K562 (cell line): ENCODE results near the gene GPR39. TPM values are rescaled to one million over a fixed set of nuclear protein-coding genes. Genes with fewer than 3 reads are reported as not detected.

Source experiments
- ATAC-seq: fragments of 200-7000 bp; cut with Tn5 transposase; 3 replicates; pipeline ENCODE4 v1.9.1; 2020; ENCODE audit warnings: moderate library complexity
- BruUV-seq: library from RNA; stranded (reverse); fragments of 400-500 nt; replicated peaks from 2 replicates; lab custom pipeline; 2021; lab: Mats Ljungman, UMichigan
- CTCF ChIA-PET: fragments of 300-600 bp; formaldehyde crosslinking; extraction: SDS; loops from one replicate; lab custom pipeline; 2021; ENCODE audit warnings: low intra/inter-chr PET ratio; lab: Yijun Ruan, JAX
- POLR2A ChIA-PET: fragments of 300-600, 350-650 bp; sonication (Branson Sonifier 250); formaldehyde crosslinking; extraction: SDS; loops from one replicate; lab custom pipeline; 2021; ENCODE audit warnings: antibody characterized with exemption, inconsistent platforms; lab: Yijun Ruan, JAX
- DNase-seq, 4 experiments: peaks; one replicate each; pipeline versions ENCODE4 v3.0.0 to v3.0.0-alpha.2; 2011 to 2018; ENCODE audit warnings: low spot score in 3 of 4, mixed read lengths in 3 of 4; ENCODE audit errors: extremely low read depth in 1 of 4
- FAIRE-seq: peaks from 2 replicates; lab custom pipeline; 2011; peaks lifted over from hg19 to GRCh38; lab: Jason Lieb, UNC
- H2AFZ ChIP-seq: 2 replicates; pipeline ENCODE4 v1.6.0; 2011; ENCODE audit warnings: low read depth, low read length, control low read depth, inconsistent platforms
- H3K27ac ChIP-seq: fragments of 200-600 bp; 3 replicates; pipeline ENCODE4 v1.8.0; 2011; ENCODE audit warnings: low read depth, mild to moderate bottlenecking, control low read depth, inconsistent platforms, low read length, moderate library complexity, mixed read lengths; ENCODE audit errors: extremely low read depth
- H3K27me3 ChIP-seq, 2 experiments: fragments of 300-600 bp in 1 of 2; 2 replicates in 1 of 2; 3 replicates in 1 of 2; pipeline versions ENCODE4 v1.6.0 to v1.8.0; 2011; ENCODE audit warnings: inconsistent platforms in 2 of 2, low read length in 2 of 2, mild to moderate bottlenecking in 1 of 2, mixed read lengths in 1 of 2, moderate library complexity in 1 of 2; ENCODE audit not compliant: control insufficient read depth in 2 of 2, insufficient read depth in 2 of 2
- H3K36me3 ChIP-seq: fragments of 300-600 bp; 3 replicates; pipeline ENCODE4 v1.8.0; 2011; ENCODE audit warnings: mild to moderate bottlenecking, low read length, inconsistent platforms; ENCODE audit not compliant: control insufficient read depth, insufficient read depth
- H3K4me1 ChIP-seq, 2 experiments: fragments of 200-600 bp in 1 of 2; replicated peaks in 1 of 2; 2 replicates in 1 of 2; 3 replicates in 1 of 2; pipeline versions ENCODE4 v1.5.1 to v1.8.0; 2011; ENCODE audit warnings: inconsistent platforms in 2 of 2, low read length in 2 of 2, mild to moderate bottlenecking in 1 of 2, mixed read lengths in 1 of 2, moderate library complexity in 1 of 2; ENCODE audit not compliant: control insufficient read depth in 2 of 2, insufficient read depth in 2 of 2
- H3K4me2 ChIP-seq: 2 replicates; pipeline ENCODE4 v1.6.1; 2011; ENCODE audit warnings: low read length, control low read depth, inconsistent platforms, mixed read lengths; ENCODE audit not compliant: insufficient read depth
- H3K4me3 ChIP-seq: fragments of 200-600 bp; sonication (generic), shearing (Covaris generic); 2 replicates; pipeline ENCODE4 v1.5.1; 2016; ENCODE audit warnings: control low read depth, inconsistent platforms
- H3K79me2 ChIP-seq: fragments of 200-600 bp; 3 replicates; pipeline ENCODE4 v1.8.0; 2011; ENCODE audit warnings: low read length, inconsistent platforms; ENCODE audit not compliant: control insufficient read depth, insufficient read depth
- H3K9ac ChIP-seq, 2 experiments: 2 replicates each; pipeline versions ENCODE4 v1.6.0 to v1.6.1; 2011; ENCODE audit warnings: low read depth in 2 of 2, low read length in 2 of 2, control low read depth in 1 of 2, inconsistent platforms in 1 of 2, mild to moderate bottlenecking in 1 of 2, mixed read lengths in 1 of 2; ENCODE audit not compliant: insufficient read depth in 1 of 2
- H3K9me1 ChIP-seq: one replicate; pipeline ENCODE4 v1.6.0; 2011; ENCODE audit warnings: inconsistent platforms, mild to moderate bottlenecking, low read length, moderate library complexity; ENCODE audit not compliant: control insufficient read depth, insufficient read depth
- H3K9me3 ChIP-seq: replicated peaks from 2 replicates; pipeline ENCODE4 v1.5.1; 2011; ENCODE audit warnings: low read depth, low read length, inconsistent platforms; ENCODE audit not compliant: control insufficient read depth, insufficient read depth
- H4K20me1 ChIP-seq: replicated peaks from 2 replicates; pipeline ENCODE4 v1.6.1; 2011; ENCODE audit warnings: low read length, inconsistent platforms, mixed read lengths; ENCODE audit not compliant: control insufficient read depth, insufficient read depth
- ARHGAP35 ChIP-seq: fragments of 450-650 bp; IDR thresholded peaks from 2 replicates; pipeline ENCODE4 v1.6.1; 2018; ENCODE audit not compliant: partially characterized antibody
- COPS2 ChIP-seq: fragments of 450-650 bp; conservative IDR thresholded peaks from 2 replicates; pipeline ENCODE4 v1.6.1; 2016; ENCODE audit warnings: mild to moderate bottlenecking, moderate library complexity
- ELF4 ChIP-seq: fragments of 450-650 bp; formaldehyde crosslinking; IDR thresholded peaks from 2 replicates; pipeline ENCODE4 v1.4.0; 2022; ENCODE audit warnings: missing genetic modification characterization
- ESRRA ChIP-seq: fragments of 450-650 bp; IDR thresholded peaks from 2 replicates; pipeline ENCODE4 v1.6.1; 2014; ENCODE audit warnings: low read depth, mild to moderate bottlenecking, moderate library complexity, borderline replicate concordance
- HMG20B ChIP-seq: fragments of 250-450 bp; sonication (Bioruptor Pico); IDR thresholded peaks from 2 replicates; pipeline ENCODE4 v1.5.0; 2021; ENCODE audit warnings: mild to moderate bottlenecking
- HNRNPK ChIP-seq: fragments of 200-400 bp; formaldehyde crosslinking; IDR thresholded peaks from one replicate; pipeline ENCODE4 v1.6.1; 2018; ENCODE audit warnings: mild to moderate bottlenecking, low read depth, low read length; ENCODE audit not compliant: poor library complexity, severe bottlenecking
- KDM2B ChIP-seq: fragments of 250-450 bp; sonication (Bioruptor Pico); IDR thresholded peaks from 2 replicates; pipeline ENCODE4 v1.8.0; 2021; ENCODE audit warnings: mild to moderate bottlenecking, moderate library complexity
- MEF2A ChIP-seq: IDR thresholded peaks from 2 replicates; pipeline ENCODE4 v1.6.1; 2011; ENCODE audit warnings: low read depth, mild to moderate bottlenecking, low read length, moderate library complexity; ENCODE audit not compliant: control insufficient read depth
- TAL1 ChIP-seq: fragments of 450-650 bp; IDR thresholded peaks from 2 replicates; pipeline ENCODE4 v1.6.1; 2016; ENCODE audit warnings: mild to moderate bottlenecking
- ZBED1 ChIP-seq: IDR thresholded peaks from 2 replicates; pipeline ENCODE4 v1.6.1; 2014
- ZKSCAN1 ChIP-seq: fragments of 150-350 bp; IDR thresholded peaks from 2 replicates; pipeline ENCODE4 v1.6.1; 2016; ENCODE audit warnings: low read depth, low read length
- ZNF316 ChIP-seq: fragments of 450-650 bp; IDR thresholded peaks from 2 replicates; pipeline ENCODE4 v1.6.1; 2016
- ZNF695 ChIP-seq: fragments of 450-650 bp; formaldehyde crosslinking; IDR thresholded peaks from 2 replicates; pipeline ENCODE4 v1.4.0; 2020; ENCODE audit warnings: mild to moderate bottlenecking, moderate library complexity
- ZZZ3 ChIP-seq: fragments of 450-650 bp; IDR thresholded peaks from 2 replicates; pipeline ENCODE4 v1.6.1; 2016; ENCODE audit warnings: antibody characterized with exemption, mild to moderate bottlenecking, moderate library complexity
- WGBS: fragments of 100-300 bp; shearing (Covaris generic); methylation state at CpG from one replicate; pipeline ENCODE4 v1.1.6; 2016; ENCODE audit warnings: low coverage, mixed read lengths; ENCODE audit not compliant: insufficient coverage; ENCODE audit errors: missing lambda C conversion rate; 5-methylcytosine and 5-hydroxymethylcytosine counted together
- in situ Hi-C: fragments of 300-500 bp; cut with MboI; formaldehyde crosslinking; loops from 4 replicates; pipeline ENCODE4 v1.15.0; 2018; ENCODE audit warnings: inconsistent platforms, mixed read lengths
- intact Hi-C: fragments of 100-400 bp; cut with micrococcal nuclease; formaldehyde crosslinking; loops from 2 replicates; pipeline ENCODE4 v1.14.2; 2022
- polyA plus RNA-seq, 8 experiments: library from polyadenylated mRNA; depleted of rRNA in 4 of 8; stranded (reverse) in 5 of 8; unstranded in 3 of 8; fragments of >200 nt; fragmentation: Nextera tagmentation in 2 of 8; fragmentation: Illumina TruSeq in 1 of 8; extraction: Ambion mirVana in 2 of 8; extraction: Trizol in 1 of 8; gene quantifications; 2 replicates each; pipeline versions ENCODE4 v1.2.1 to v1.2.3, GENCODE V29; 2011 to 2014; ENCODE audit warnings: inconsistent platforms in 1 of 8, missing spikeins in 1 of 8
- total RNA-seq, 7 experiments: library from RNA; depleted of rRNA in 6 of 7; stranded (reverse); fragments of >200 nt in 6 of 7; fragmentation: Illumina TruSeq in 2 of 7; extraction: Trizol in 2 of 7; gene quantifications; 2 replicates each; pipeline versions ENCODE4 v1.2.1 to v1.2.3, GENCODE V29; 2011 to 2021; ENCODE audit warnings: low replicate concordance in 1 of 7
- TF ChIP-seq, protein P1 (sequence below): fragments of 450-650 bp; conservative IDR thresholded peaks from 2 replicates; pipeline ENCODE4 v1.6.1; 2016; ENCODE audit warnings: missing genetic modification characterization, low read depth, mild to moderate bottlenecking, control low read depth, missing compliant biosample characterization

GPR39 gene
- total and polyA plus RNA-seq, 9 of the 15 experiments (the other 6 are each of a cell fraction or from before 2014, with no cell fraction given) = 0.04 TPM; not detected in 8

DNA sequence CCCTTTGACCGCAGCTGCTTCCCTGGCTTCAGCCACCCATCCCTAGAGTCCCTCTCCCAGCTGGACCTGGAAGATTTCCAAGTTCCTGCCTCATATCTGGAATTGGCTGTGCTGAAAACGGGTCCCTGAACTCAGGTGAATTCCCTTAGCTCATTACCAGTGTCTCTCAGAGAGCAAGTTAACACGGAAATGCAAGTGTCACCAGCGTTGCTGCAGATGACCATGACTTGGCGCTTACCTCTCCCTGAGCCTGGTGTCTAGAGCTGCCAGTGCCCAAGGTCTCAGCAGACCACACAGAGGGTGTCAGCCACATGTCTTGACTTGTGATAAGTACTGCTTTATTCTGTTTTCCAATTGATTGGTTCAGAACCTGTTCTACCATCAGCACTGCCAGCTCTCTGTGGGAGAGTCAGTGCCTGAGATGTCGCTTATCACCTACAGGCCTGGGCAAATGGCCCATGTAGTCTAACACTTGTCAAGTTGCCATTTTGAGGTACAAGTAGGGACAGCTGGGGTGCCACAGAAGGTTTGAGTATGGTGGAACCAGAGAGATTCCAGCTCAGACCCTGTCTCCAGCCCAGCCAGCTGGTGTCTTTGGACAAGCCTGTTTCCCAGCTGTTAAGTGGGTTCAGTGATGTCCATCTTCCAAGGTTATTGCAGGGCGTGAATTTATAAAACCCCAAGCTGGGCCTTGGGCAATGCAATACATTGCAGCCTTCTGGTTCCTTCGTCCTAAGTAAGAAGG is 204.7 kb downstream of the GPR39 start:
- no peak overlapping the region for H3K4me3 ChIP-seq
- H3K9me3 ChIP-seq = no peaks in the 10 kb centered on the region
- intact Hi-C loops (no loop called here), in situ Hi-C loops (no loop called here)
- 0% methylated on average over 7 of the region's 8 CpGs for WGBS
- POLR2A ChIA-PET = interaction anchor here (1.0 kb wide), 1 partner anchor 10 kb away, joined by 3 read pairs; no protein-coding TSS in a partner anchor
- H3K79me2 ChIP-seq = no peaks in the 10 kb centered on the region
- H2AFZ ChIP-seq = no peak overlapping the region
- H3K4me1 ChIP-seq = no peaks in the 10 kb centered on the region
- no peak overlapping the region for H3K9ac ChIP-seq
- no peaks in the 10 kb centered on the region for H3K36me3 ChIP-seq
- no peak overlapping the region for H3K4me2 ChIP-seq
- no peaks in the 10 kb centered on the region for H4K20me1 ChIP-seq
- CTCF ChIA-PET = no interaction called here
- no peak for DNase-seq
- H3K27ac ChIP-seq = no peak overlapping the region
- H3K27me3 ChIP-seq = no peaks in the 10 kb centered on the region; a peak in 1 of 5 replicates
- TF ChIP-seq ZKSCAN1 (no peak), ARHGAP35 (no peak), KDM2B (CRISPR knock-in tag) (no peak), ZZZ3 (no peak), HMG20B (no peak), ZBED1 (no peak), ESRRA (no peak), ZNF316 (no peak), TAL1 (no peak), HNRNPK (no peak), COPS2 (no peak), ELF4 (CRISPR knock-in tag) (no peak), MEF2A (no peak), ZNF695 (CRISPR knock-in tag) (no peak)
- TF ChIP-seq, protein P1, sequence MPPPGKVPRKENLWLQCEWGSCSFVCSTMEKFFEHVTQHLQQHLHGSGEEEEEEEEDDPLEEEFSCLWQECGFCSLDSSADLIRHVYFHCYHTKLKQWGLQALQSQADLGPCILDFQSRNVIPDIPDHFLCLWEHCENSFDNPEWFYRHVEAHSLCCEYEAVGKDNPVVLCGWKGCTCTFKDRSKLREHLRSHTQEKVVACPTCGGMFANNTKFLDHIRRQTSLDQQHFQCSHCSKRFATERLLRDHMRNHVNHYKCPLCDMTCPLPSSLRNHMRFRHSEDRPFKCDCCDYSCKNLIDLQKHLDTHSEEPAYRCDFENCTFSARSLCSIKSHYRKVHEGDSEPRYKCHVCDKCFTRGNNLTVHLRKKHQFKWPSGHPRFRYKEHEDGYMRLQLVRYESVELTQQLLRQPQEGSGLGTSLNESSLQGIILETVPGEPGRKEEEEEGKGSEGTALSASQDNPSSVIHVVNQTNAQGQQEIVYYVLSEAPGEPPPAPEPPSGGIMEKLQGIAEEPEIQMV (tag) = no peak
- BruUV-seq = no TSS peak
- ATAC-seq = no peak
- H3K9me1 ChIP-seq = no peaks in the 10 kb centered on the region
- no peak for FAIRE-seq
